Kidney glomerular epithelial cell (primary cell): ENCODE results near the gene E2F8.
A peak's percentile ranks its signal among the peaks of the same experiment; 100 is the strongest.

Source experiments
- DNase-seq: peaks from one replicate; lab custom pipeline; 2025; lab: John Stamatoyannopoulos, UW

E2F8 gene

DNA sequence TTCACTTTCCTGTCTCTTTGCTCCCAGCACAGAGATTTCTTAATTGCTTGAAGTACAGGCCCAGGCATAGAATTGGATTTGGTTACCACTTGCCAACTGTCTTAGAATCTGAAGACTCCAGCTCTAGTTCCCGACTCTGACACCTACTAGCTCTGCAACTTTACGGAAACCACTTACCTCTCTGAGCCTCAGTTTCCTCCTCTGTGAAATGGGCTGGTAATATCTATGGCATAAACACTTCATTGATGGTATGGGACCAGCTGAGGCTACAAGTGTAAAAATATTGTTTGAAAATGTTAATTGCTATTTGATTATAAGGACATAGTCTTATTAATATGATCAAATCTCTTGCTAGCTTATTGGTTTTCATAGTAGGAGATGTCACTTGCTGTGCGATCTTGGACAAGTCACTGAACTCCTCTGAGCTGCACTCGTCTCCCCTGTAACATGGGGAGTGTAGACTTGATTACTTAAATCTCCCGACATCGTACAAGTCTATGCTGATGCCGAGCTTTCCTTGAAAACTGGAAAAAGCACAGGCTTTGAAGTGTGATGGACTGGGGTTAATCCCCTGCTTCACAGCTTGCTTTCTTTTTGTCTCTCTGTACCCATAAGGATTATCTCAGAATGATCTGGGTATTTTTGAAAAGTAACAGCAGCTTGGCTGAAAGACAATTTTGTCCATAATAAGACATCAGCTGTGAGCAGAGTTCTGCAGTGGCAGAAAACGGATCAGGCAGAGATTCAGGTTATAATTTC, 11.8 kb upstream of the E2F8 start:
- DNase-seq, result no peak

GRCh38 chr11:19251577-19251976, 10.8 kb upstream of the E2F8 start:
- DNase-seq, result no peak

DNA sequence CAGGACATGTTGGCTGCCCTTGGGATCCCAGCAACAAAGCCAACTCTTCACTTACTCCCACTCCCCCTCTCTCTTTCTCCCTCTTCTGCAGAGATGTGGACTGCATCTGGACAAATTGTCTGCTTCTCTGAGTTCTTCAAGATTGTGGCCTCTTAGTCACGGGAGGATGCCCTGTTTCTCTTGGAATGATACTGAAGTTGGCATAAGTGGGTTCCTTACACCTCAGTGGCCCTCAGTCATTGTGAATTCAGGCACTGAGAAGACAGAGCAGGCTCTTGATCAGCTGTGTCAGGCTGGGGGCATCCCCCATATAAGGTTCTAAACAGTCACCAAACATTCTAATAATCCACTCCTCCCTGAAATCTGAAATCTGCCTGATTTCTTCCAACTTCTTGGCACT, 6.1 kb upstream of the E2F8 start:
- DNase-seq, result no peak

GRCh38 chr11:19245351-19245750, 4.6 kb upstream of the E2F8 start:
- no peak for DNase-seq

DNA sequence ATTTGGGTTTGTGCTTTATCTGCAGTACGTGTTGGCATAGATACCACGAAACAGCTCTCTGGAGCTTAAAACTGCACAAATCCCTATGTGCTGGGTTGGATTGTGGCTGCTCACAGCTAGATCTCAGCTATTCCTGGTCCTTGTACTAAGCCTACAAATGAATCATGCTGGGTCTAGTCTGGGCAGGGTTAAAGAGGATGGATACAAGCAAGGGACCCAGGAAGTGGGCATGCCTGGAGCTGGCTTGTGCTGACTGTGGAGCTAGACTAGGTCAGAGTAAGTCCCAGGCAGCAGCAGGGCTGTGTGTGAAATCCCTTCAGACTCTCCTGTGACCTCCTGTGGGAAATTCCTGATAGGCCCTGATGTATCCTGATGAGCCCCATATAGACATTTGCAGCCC, 3.9 kb upstream of the E2F8 start:
- DNase-seq, result peak; percentile 26

GRCh38 chr11:19244084-19244483, 3.3 kb upstream of the E2F8 start:
- no peak for DNase-seq

DNA sequence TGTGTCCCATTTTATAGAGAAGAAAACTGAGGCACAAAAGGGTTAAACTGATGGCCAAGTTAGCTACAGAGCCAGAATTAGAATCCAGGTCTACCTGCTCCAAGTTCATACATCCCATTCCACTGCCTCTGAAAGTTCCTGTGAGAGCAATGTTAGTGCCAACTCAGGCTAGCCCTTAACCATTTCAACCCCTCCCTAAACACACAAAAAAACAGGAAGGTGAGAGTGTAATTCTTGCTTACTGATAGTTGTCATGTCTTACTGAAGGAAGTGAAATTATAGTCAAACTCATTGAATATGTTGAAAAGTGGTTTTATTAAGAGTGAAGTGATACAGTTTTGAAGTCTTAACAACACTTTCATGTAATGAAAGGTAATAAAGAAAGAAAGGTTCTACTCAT, 2.9 kb upstream of the E2F8 start:
- no peak for DNase-seq

GRCh38 chr11:19243143-19243542, 2.4 kb upstream of the E2F8 start:
- no peak for DNase-seq

GRCh38 chr11:19242179-19242932, 1.6 kb upstream of the E2F8 start:
- DNase-seq, result no peak

GRCh38 chr11:19241260-19242178, 774 bp upstream of the E2F8 start:
- no peak for DNase-seq

GRCh38 chr11:19239039-19239438, 1.7 kb downstream of the E2F8 start:
- DNase-seq, result no peak

GRCh38 chr11:19237813-19238212, 2.9 kb downstream of the E2F8 start:
- DNase-seq, result no peak

DNA sequence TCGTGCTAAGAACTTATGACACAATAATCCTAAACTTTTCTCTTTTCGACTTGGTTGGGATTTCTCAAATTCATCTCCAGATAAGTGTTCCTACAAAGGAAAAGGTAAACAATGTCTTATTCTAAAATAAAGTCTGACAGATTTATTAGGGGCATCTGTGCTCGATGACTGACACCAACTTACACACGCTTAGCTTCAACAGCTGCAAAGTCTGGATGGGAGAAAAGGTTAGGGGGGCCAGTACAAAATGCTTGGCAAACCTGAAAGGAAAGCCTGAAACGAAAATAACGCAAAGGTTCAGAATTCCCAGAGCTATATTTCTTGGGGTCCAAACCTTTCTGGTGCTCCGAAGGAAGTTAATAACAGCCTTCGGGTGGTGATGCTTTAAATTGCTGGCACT, 3.4 kb downstream of the E2F8 start:
- no peak for DNase-seq

DNA sequence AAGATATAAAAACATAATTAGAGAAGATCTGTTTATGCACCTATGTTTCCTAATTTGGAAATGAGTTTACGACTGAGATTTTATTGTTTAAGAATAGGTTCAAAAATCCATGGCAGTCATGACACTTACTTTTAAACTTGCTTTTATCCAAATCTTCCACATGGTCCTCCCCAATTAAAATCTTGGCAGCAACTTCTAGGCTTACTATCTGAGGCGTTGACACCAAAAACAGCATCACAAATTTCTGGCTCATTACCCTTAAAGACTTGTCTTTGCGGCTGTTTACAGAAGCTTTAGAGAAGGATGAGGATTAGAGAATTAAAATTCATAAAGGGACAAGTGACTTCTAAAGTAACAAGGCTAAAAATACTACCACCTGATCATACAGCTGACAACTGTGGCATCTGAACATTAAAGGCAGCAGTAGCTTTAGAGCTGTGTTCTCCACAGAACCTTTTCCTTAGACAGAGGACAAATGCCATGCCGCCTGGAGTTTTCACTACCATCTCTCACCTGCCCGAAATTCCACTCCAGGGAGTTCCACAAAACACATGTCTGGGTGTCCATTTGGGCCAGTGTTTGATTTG, 6.4 kb downstream of the E2F8 start:
- no peak for DNase-seq

DNA sequence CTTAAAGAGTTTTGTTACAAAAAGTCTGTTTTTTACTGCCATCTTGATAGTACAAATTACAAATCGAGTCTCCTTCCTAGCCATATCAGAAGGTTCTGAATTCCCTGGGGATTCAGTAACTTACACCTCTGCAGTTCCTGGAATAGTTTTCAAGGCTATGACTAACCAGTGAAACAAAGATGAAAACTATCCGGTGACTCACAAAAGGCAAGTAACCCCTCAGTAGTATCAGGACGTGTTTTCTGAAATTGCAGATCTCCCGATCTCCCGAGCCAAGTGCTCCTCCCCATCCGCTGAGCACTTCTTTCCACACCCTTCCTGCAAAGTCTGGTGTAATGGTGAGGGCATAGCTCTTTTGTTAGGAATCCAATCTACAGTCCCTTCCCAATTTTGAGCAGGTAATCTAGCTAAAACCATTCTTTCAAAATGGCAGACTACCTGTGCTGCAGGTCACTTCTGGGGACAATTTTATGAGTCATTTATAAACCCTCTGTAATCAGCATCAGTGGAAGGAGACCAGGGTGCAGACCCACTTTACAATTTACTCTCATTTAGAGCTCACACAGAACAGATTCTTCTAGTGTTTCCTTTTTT, 7.7 kb downstream of the E2F8 start:
- peak; percentile 53 for DNase-seq

GRCh38 chr11:19229671-19230070, 11.1 kb downstream of the E2F8 start:
- DNase-seq, result no peak

DNA sequence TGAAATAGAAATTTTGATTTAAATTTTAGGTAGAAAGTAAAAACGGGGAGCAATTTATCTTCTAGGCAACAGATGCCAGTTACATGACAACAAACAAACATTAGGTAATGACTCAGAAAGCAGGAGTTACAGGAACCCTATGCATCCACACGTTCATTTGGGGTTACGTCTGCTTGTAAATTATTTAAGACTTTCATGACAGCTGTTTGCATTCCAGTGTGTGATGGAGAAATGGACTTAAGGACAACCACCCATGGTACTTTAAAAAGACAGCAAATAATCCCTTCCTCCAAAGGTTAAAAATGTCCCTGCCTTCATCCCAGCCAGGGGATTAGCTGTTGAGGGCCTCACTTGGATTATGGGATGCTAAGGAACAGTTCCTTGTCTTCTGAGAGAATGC, 11.8 kb downstream of the E2F8 start:
- no peak for DNase-seq

DNA sequence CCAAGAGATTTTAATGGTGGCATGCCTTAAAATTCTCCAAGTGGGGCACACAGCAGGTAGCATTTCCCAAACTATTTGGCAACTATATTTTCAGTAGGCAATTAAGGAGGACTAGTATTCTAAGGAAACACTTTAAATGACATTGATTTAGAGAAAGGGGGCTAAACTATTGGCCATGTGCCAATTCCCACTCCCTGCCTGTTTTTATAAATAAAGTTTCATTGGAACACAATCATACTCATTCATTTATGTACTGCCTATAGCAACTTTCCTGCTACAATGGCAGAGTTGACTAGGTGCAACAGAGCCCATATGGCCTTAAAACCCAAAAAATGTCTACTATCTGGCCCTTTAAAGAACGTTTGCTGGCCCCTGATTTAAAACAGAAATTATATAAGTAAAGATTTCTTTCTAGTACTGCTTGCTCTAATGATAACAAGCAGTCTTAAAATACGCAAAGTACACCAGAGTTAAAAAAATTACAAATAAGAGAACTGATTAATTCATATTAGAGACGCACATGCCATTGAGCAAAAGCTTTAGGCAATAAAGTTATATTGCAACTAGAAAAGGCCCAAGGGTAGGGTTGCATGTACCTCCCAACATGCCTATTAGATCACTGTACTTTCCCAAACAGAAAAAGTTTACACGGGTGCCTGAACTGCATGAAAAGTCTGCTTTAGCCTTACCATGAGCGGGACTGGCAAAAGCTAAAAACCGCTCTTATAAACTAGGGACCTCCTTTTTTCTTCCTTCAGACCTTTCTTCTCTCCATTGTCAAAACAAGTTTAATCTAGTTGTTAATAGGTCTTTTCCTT, 14.2 kb downstream of the E2F8 start:
- DNase-seq, result no peak

GRCh38 chr11:19225581-19225980, 15.2 kb downstream of the E2F8 start:
- DNase-seq, result no peak

DNA sequence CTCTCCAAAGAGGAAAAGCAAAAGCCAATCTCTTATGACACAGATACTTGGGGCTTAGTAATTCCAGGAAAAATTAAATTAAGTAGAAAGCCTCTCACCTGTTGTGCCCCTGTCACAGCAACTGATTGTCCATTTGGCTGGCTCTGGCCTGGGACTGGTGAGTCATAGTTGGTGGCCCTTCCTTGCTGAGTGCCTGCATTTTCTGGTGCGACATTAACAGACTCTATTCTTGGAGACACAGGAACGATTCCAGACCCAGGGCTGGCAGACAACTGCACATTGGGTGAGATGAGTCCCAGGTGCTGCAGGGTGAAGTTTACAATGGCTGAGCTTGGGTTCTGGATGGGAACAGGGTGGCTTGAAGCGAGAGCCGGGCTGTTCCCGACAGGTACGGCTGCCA, 15.6 kb downstream of the E2F8 start:
- no peak for DNase-seq
